GM19240 (cell line): ENCODE data around the gene DGKI.

Source experiments
- DNase-seq: peaks from one replicate; pipeline ENCODE4 v3.0.0; 2011; ENCODE audit warnings: low spot score; ENCODE audit not compliant: insufficient read length

DGKI gene

DNA sequence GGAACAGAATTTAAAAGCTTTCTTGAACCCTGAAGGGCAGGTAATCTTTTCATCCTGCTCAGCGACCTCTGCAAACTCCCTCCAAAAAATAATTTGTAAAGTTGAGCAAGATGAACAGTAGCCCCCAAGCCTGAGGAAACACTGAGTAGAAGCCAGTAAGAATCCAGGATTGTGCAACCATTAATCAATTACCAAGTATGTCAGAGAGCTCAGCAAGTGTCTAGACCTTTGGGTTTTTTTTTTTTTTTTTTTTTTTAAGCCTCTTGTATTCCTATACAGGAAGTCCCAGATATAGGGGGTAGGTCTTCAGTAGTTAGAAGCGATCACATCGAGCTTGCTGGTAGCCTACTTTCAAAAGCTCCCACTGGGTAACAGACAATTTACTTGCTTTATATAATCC, 155.2 kb downstream of the DGKI start:
- no peak for DNase-seq

DNA sequence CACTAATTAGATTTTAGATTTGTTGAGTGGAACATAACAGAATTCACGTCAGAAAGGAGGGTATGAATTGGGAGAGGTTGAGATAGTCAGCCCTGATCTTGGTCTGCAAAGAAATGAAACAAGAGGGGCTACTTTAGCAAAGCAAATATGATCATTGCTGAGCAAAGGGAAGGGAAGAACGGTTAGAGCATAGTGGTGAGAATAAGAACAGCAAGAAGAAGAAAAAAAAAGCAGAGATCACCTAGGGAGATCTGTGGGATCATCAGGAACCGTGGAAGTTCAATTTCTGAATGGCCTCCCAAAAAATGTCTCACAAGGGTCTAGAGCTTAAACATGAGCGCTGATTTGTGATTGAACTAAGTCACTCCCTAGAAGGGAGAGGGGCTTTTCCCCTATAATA, 156.1 kb downstream of the DGKI start:
- no peak for DNase-seq

DNA sequence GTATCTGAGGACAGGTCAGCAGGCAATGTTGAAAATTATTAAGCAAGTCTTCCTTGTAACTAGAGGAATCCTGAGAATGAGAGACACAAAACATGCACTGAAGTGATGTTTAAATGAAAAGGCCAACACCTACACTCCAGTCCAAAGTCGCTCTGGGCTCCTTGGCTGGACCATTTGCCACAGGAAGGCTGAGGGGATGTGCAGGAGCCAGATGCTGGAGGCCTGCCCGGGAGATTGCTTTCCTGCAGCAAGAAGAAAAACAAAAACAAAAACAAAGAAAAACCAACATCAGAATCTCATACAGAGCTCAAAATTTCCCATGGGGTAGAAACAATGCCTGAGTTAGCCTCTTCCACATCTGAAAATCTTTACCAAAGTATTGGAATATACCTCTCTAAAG, 157.0 kb downstream of the DGKI start:
- DNase-seq: no peak

DNA sequence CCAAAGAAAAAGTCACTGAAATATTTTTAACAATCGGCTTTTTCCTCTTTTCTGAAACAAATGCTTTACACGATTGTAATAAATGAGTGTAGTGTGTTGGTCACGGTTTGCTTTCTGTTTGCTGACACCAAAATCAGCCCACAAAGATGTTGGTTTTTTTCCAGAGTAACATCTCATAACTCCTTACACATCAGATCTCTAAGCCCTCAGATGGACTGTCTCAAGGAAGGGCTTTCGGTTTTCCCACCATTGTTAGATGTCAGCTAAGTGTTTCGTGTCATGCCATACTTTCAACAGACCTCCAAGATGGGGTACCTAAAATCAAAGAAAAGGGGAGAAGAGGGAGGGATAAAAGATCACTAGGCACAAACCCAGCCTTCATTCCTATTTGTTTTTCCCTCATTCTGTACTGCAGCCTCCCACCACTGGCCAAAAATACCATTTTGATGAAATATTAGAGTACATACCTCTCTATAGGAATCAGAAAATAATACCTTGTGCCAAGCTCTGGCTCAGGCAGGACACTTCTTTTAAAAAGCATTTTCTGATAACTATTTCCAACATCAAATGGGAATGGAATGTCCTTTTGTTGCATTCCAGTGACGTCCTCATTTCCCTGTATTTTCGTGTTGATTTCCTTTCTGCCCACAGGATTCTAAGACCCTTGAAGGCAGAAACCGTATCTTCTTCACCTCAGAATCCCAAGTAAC, 159.1 kb downstream of the DGKI start:
- DNase-seq: no peak

DNA sequence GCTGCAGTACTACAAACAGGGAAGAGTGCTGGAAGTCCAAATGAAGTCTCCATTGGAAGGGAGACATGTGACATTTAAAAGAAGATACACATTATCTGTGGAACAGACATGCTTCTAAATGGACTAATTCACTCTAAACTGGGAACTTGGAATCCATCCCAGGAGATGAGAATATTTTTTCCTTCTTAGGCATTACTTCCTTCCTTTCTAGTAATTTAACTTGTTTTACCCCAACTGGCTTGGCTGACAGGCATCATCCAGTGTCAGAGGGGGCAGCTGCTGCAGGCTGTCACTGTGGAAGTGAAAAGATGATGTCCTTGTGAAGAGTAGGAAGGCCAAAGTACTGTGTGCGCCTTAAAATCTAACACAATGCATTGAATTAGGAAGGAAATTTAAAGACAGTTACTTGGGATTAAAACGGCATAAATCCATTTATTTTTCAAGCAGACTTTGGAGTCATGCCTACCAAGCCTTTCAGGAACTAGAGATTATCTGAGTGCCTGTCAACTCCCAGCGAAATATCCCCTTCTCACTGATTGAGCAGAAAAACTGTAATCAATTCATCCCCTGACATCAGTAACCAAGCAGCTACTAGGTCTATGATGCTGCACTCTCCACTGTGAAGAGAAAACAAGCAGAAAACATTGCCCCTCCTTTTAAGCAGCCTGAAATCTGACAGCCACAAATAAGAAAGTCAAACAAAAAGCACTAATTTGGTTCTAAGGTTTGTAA, 161.2 kb downstream of the DGKI start:
- DNase-seq: no peak

DNA sequence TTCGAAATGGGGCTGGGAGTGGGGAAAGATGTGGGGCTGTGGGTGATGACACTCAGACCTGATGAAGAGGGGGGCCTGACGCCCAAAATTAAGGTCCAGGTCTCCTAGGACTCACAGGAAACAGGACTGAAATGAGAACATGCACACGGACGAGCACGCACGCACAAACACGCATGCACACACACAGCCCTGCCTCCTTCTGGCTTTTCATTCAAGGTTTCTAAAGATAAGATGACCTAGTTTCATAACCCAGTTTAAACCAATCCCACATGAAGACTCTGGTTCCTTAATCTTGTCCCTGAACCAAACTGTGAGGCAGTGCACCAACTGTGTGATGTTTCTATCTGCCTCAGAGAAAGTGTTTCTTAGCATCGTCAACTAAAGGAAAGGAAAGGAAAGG, 162.0 kb downstream of the DGKI start:
- no peak for DNase-seq

- no peak for DNase-seq
These were observed 162.5 kb downstream of the DGKI start for GRCh38 chr7:137684316-137684715.

DNA sequence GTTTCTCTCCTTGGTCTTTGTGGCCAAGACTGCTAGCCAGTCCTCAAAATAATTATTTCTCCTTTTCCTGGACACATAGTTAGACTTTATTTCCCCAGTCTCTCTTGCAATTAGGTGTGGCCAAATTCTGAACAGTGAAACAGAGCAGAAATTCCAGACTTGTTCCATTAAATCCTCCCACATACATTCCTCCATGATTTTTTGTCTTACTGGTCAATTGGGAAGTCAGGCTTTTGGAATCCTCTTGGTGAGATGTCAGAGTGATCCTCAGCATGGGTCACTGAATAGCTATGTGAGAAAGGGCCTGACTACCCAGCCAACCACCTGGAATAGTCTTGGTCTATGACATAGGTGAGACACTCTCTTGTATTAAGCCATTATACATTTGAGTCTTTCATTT, 164.2 kb downstream of the DGKI start:
- DNase-seq: no peak

- DNase-seq: no peak
These were observed 164.9 kb downstream of the DGKI start for GRCh38 chr7:137681657-137682562.

DNA sequence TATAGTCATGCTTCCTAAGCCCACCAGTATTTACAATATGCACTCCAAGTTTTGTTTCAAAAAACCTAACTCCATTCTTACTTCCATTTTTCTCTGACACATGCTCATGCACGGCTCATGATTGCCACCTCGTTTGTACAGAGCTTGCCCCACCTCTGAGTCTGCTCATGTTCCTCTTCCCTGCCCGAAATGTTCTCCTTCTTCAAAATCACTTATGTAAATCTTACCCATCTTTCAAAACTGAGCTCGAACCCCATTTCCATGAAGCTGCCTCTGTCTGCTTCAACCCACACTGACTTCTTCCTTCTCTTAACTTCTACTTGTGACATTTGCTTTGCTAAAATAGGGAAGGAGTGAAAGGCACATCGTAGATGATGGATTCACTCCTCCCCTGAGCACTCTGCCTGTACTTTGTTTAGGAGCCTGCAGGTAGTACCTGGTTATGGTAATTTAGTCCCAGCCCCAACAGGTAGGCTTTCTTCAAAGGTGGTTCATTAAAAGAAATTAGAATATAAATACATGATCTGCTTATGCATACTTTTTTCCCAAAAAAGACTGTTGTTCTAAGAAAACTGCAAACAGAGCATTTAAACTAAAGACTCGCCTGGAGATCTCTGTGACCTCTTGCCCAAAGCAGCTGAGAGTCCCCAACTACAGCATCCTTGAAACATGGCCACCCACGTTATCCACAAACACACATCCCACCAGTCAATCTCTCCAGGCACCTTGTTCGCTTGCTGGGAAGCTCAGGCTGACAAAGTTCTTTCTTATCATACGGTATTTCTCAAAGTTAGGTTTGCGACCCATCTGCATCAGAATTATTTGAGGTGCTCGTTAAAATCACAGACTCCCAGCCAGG, 172.0 kb downstream of the DGKI start:
- DNase-seq: no peak

- DNase-seq: no peak
These were observed 172.7 kb downstream of the DGKI start for GRCh38 chr7:137674048-137674447.

- no peak for DNase-seq
These were observed 174.9 kb downstream of the DGKI start for GRCh38 chr7:137671920-137672319.

DNA sequence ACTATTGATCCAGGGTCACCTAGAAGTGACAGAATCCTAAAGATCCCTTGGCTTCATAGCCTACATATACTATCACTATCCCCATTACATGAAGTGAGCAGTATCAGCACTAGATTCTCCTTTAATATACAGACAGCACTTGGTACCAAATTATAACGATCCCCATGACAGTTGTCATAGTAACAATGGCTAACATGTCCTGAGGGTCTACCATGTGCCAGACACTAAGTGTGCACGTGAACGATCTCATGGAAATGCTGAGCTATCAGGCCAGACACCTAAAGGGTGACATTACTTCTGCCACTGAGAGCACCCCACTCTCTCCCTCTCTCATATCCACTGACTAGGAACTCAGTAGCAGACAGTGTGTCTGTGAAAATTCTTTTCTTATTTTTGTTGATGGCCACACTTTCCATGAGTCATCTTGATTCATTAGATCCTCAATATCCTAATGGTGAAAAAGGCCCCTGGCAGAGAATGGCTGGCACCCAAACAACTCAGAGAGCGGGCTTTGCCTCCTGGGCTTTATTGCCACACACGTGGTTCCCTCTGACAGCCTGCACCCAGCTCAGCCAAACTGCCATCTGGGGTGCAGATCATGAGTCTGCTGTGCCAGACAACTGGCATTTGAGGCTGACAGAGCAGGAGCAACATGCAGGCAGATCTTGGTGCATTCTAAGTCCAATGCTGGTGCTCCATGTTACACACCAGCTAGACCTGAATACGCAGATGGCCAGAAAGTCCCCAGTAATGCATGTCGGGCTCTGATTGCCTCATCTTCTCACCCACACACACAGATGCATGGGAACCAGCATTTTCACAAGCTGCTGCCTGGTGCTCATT, 176.3 kb downstream of the DGKI start:
- no peak for DNase-seq

DNA sequence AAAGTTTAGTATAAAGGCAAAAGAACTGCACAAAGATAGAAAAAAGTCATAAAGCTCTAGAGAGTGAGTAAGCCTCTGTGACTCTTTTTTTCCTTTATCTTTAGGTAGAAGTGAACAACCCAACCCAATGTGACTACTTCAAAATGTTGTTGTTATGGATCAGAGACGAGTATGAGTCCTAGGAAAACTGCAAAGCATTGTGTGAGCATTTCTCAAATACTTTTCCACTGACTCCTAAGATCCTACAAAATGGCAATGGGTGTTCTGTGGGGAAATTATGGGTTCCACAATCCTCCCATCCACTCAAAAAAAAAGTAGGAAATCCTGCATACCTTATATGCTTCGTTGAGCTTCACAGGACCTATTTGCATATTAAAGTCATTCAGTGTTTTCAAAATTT, 177.1 kb downstream of the DGKI start:
- DNase-seq: no peak

DNA sequence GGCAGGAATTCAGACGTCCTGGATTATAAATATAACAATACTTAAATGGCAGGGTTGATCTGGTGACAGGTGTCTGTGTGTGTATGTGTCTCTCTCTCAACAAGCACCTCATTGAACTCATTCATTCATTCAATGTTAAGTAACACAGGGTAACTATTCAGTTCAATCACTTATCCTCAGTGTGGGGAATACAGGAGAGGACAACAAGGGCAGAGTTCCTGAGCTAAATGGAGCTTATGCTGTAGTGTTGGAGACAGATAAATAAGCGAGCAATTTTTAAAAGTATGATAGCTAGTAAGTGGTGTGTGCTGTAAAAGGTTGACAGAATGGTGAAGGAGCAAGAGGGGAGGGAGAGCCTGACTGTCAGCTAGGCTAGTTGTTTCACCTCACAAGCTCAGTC, 178.4 kb downstream of the DGKI start:
- DNase-seq: no peak

GRCh38 chr7:137667633-137668387, 179.0 kb downstream of the DGKI start:
- DNase-seq: no peak

- no peak for DNase-seq
These were observed 181.9 kb downstream of the DGKI start for GRCh38 chr7:137664846-137665245.

DNA sequence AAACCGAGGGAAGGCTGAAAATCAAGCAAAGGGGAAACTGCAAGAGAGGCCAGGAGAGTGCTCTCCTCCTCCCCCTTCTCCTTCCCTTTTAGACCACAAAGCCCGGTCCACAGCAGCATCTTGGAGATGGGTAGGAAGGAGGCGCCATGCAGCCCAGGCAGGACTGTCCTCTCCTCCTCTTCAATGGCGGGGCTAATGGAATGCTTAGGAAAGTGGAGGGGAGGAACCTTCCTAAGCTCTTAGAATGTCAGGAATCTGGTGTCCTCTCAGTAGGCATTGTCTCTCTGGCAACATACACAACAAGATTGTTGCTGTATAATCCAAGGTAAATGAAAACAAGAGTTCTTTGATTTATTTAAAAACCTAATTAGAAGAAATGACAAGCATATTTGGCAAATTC, 185.1 kb downstream of the DGKI start:
- DNase-seq: no peak

DNA sequence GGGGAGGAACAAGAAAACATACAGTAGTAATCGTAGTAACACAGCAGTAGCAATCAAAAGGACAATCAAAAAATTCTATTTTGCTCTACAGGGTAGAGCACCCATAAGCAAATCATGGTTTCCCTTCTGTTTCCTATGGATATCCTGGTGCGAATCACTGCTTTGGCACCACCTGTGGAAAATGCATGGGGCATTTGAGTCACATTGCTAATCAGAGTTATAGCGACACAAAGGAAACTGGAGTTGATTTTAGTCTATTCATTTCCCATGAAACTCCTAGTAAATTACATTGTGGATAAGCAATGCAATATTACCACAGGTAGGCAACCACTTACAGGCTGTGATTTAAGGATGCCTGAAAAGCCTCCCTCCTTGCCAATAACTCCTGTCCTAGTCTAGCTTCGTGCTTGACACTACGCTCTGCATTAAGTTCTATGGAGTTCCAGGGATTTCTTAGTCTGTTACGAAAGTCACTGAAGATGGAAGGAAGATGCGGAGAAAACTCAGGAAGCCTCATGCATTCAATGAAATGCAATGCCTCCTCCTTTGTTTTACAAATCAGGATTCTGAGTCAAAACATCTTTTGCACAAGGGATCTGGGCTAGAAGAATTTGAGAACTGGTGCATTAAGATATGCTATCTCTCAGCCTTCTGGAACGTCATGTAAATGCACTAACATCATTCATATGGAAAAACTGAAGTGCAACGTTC, 188.4 kb downstream of the DGKI start:
- DNase-seq: no peak
